Chondrocyte (in vitro differentiated cells): ENCODE data around the gene CRLF2. TPM values are rescaled to one million over a fixed set of nuclear protein-coding genes. Genes with fewer than 3 reads are reported as not detected.

Experiments used
- DNase-seq: peaks from one replicate; pipeline ENCODE4 v3.0.0; 2021; ENCODE audit warnings: mixed read lengths, low spot score
- H3K27ac Mint-ChIP-seq: one replicate; pipeline ENCODE4 v1.8.0; 2021; ENCODE audit warnings: mild to moderate bottlenecking, moderate library complexity, mixed read lengths; ENCODE audit not compliant: unreplicated experiment
- H3K27me3 Mint-ChIP-seq: 2 replicates; pipeline ENCODE4 v1.8.0; 2021; ENCODE audit warnings: low read depth, mixed read lengths
- H3K36me3 Mint-ChIP-seq: 2 replicates; pipeline ENCODE4 v1.8.0; 2021; ENCODE audit warnings: low read depth, mixed read lengths
- H3K4me1 Mint-ChIP-seq: 2 replicates; pipeline ENCODE4 v1.8.0; 2021; ENCODE audit warnings: low read depth, mild to moderate bottlenecking, mixed read lengths
- H3K4me3 Mint-ChIP-seq: one replicate; pipeline ENCODE4 v1.8.0; 2021; ENCODE audit warnings: mild to moderate bottlenecking, moderate library complexity, mixed read lengths; ENCODE audit not compliant: unreplicated experiment
- H3K9me3 Mint-ChIP-seq: 2 replicates; pipeline ENCODE4 v1.8.0; 2021; ENCODE audit warnings: low read depth, mixed read lengths
- CTCF ChIP-seq: fragments of 200-600 bp; sonication (generic); IDR thresholded peaks from 2 replicates; pipeline ENCODE4 v1.5.0; 2021; ENCODE audit warnings: antibody characterized with exemption, mild to moderate bottlenecking, moderate library complexity
- total RNA-seq: library from RNA; stranded (reverse); gene quantifications from 3 replicates; pipeline ENCODE4 v1.2.1, GENCODE V29; 2021

CRLF2 gene
- total RNA-seq, 1 donor from 2014 or later: not detected

- DNase-seq: no peak
- H3K36me3 Mint-ChIP-seq: no peaks in the 10 kb centered on the region
- no peaks in the 10 kb centered on the region for H3K9me3 Mint-ChIP-seq
- no peak overlapping the region for H3K27ac Mint-ChIP-seq
- H3K4me3 Mint-ChIP-seq: no peak overlapping the region
- TF ChIP-seq CTCF: no peak
- peaks cover 31% of the 10 kb centered on the region for H3K27me3 Mint-ChIP-seq
- H3K4me1 Mint-ChIP-seq: no peaks in the 10 kb centered on the region
Observed at GRCh38 chrX:1151378-1152077, 60.9 kb downstream of the CRLF2 start.

GRCh38 chrX:1150569-1151347 is 61.7 kb downstream of the CRLF2 start:
- Mint-ChIP-seq H3K27ac (no peak overlapping the region), H3K4me3 (no peak overlapping the region), H3K9me3 (no peaks in the 10 kb centered on the region), H3K27me3 (peaks cover 31% of the 10 kb centered on the region), H3K4me1 (no peaks in the 10 kb centered on the region), H3K36me3 (no peaks in the 10 kb centered on the region)
- DNase-seq: no peak
- no peak for TF ChIP-seq CTCF

GRCh38 chrX:1147611-1148515 is 64.6 kb downstream of the CRLF2 start:
- Mint-ChIP-seq H3K4me1 (no peaks in the 10 kb centered on the region), H3K9me3 (no peaks in the 10 kb centered on the region), H3K36me3 (no peaks in the 10 kb centered on the region), H3K4me3 (no peak overlapping the region), H3K27ac (no peak overlapping the region), H3K27me3 (peaks cover 30% of the 10 kb centered on the region)
- TF ChIP-seq CTCF: no peak
- DNase-seq: no peak

- Mint-ChIP-seq H3K27me3 (peaks cover 10% of the 10 kb centered on the region), H3K9me3 (no peaks in the 10 kb centered on the region), H3K4me3 (no peak overlapping the region), H3K27ac (no peak overlapping the region), H3K4me1 (no peaks in the 10 kb centered on the region), H3K36me3 (no peaks in the 10 kb centered on the region)
- DNase-seq: no peak
- no peak for TF ChIP-seq CTCF
Observed at GRCh38 chrX:1144293-1144692, 68.2 kb downstream of the CRLF2 start.

Other genes with a start within 250 kb of the CRLF2 start
- 0.75 to 0.80 TPM in 2 of 3 replicates, not detected in the other for gene CSF2RA, start 56.2 kb upstream of the CRLF2 start, total RNA-seq
- 0.23 to 0.47 TPM in 2 of 3 replicates, not detected in the other for gene IL3RA, start 124.1 kb upstream of the CRLF2 start, total RNA-seq
- gene SLC25A6, start 179.5 kb upstream of the CRLF2 start, total RNA-seq: 270 to 332 TPM (median 327 TPM) in 3 replicates
- gene ASMTL, start 240.3 kb upstream of the CRLF2 start, total RNA-seq: 19.6 to 29.0 TPM (median 20.2 TPM) in 3 replicates